ENCODE measurements around the gene ELMO1. TPM values are rescaled to one million over a fixed set of nuclear protein-coding genes. Genes with fewer than 3 reads are reported as not detected.

ELMO1 gene
- total RNA-seq, 1 donor from 2014 or later: 60.1 TPM

- Histone ChIP-seq H3K27me3 (ENCODE audit: low read depth) (no peaks in the 10 kb centered on the region), H3K27ac (no peak overlapping the region), H3K4me1 (no peaks in the 10 kb centered on the region), H3K9me3 (no peaks in the 10 kb centered on the region), H3K36me3 (no peaks in the 10 kb centered on the region), H3K4me3 (no peak overlapping the region)
- no peak for ATAC-seq
- intact Hi-C loops (cut with DNase I): no loop called here
- DNase-seq: no peak
- TF ChIP-seq CTCF (IDR thresholded peaks at IDR 0.05): no peak
Measured at GRCh38 chr7:36806891-36807290, 641.8 kb downstream of the ELMO1 start.

Small RNAs within 50 kb of the gene (microRNA-seq; reads per million reads assigned to microRNA genes)
- gene MIR1200 (ENCODE audit: borderline number of aligned reads): not detected

Other genes with a start within 250 kb of the ELMO1 start
- 3.5 TPM for gene GPR141, start 234.9 kb upstream of the ELMO1 start, total RNA-seq

All from lower lobe of right lung (tissue), 2 donors.